Ascending aorta (tissue), 2 donors: ENCODE data around the gene CAMK1D. TPM values are rescaled to one million over a fixed set of nuclear protein-coding genes. Genes with fewer than 3 reads are reported as not detected.

Experiments used
- DNase-seq, 2 donors: peaks; one replicate each; pipeline ENCODE4 v3.0.0-alpha.2; 2019; ENCODE audit warnings: low spot score in 2 of 2
- H3K27ac ChIP-seq, 2 donors: fragments of 200-600 bp; sonication (generic); one replicate each; pipeline ENCODE4 v1.5.1; 2016 to 2017; ENCODE audit warnings: mild to moderate bottlenecking in 1 of 2
- H3K27me3 ChIP-seq: fragments of 200-600 bp; sonication (generic); one replicate; pipeline ENCODE4 v1.5.1; 2017
- H3K36me3 ChIP-seq, 2 donors: fragments of 200-600 bp; sonication (generic); one replicate each; pipeline ENCODE4 v1.5.1; 2016
- H3K4me1 ChIP-seq, 2 donors: fragments of 200-600 bp; sonication (generic); one replicate each; pipeline ENCODE4 v1.5.1; 2016 to 2017; ENCODE audit warnings: mild to moderate bottlenecking in 1 of 2
- H3K4me3 ChIP-seq, 2 donors: fragments of 200-600 bp; sonication (generic); one replicate each; pipeline ENCODE4 v1.5.1; 2016 to 2017; ENCODE audit warnings: mild to moderate bottlenecking in 1 of 2
- H3K9me3 ChIP-seq, 2 donors: fragments of 200-600 bp; sonication (generic); one replicate each; pipeline ENCODE4 v1.5.1; 2016
- CTCF ChIP-seq, 3 experiments: fragments of 200-600 bp in 2 of 3; fragments of 450-650 bp in 1 of 3; sonication (generic) in 2 of 3; IDR thresholded peaks; one replicate each; pipeline ENCODE4 v1.5.1; 2016 to 2019; ENCODE audit warnings: antibody characterized with exemption in 3 of 3, mild to moderate bottlenecking in 1 of 3, moderate library complexity in 1 of 3
- intact Hi-C: fragments of 100-400 bp; cut with DNase I; formaldehyde crosslinking; loops from one replicate; pipeline ENCODE4 v1.15.1; 2023
- total RNA-seq: library from RNA; depleted of rRNA; stranded (reverse); fragments of >200 nt; gene quantifications from one replicate; pipeline ENCODE4 v1.1.0, GENCODE V29; 2016

The CAMK1D gene
- total RNA-seq, 1 donor from 2014 or later, result 4.2 TPM

- H3K9me3 ChIP-seq, result no peaks in the 10 kb centered on the region
- intact Hi-C loops, result no loop called here
- no peak overlapping the region for H3K4me3 ChIP-seq
These were observed 185.5 kb downstream of the CAMK1D start for GRCh38 chr10:12534824-12535223.

DNA sequence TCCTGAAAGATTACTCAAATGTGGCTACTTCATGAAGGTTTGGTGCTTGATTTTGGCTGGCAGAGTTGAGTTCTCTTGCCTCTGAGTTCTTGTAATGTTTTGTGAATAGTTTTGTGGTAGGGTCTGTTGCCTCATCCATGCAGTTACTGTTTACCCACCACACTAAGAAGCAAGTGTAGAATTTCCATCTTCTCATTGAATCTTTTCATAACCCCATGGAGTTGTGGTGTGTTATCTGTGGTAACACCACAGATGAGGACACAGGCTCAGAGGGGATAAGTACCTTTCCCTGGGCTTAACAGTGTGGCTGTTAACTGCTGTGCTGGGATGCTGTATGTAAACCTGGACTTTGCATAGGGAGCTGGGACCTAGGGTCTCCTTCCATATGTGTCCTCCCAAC, 186.3 kb downstream of the CAMK1D start:
- Histone ChIP-seq H3K4me3 (no peak overlapping the region), H3K36me3 (no peaks in the 10 kb centered on the region), H3K4me1 (no peaks in the 10 kb centered on the region), H3K27me3 (no peaks in the 10 kb centered on the region), H3K9me3 (no peaks in the 10 kb centered on the region), H3K27ac (no peak overlapping the region)
- DNase-seq, result no peak
- intact Hi-C loops, result no loop called here
- no peak for TF ChIP-seq CTCF (IDR thresholded peaks at IDR 0.05)

More at GRCh38 chr10:12534824-12535223, 185.5 kb downstream of the CAMK1D start:
- Histone ChIP-seq H3K36me3 (no peaks in the 10 kb centered on the region), H3K27ac (no peak overlapping the region), H3K27me3 (no peaks in the 10 kb centered on the region), H3K4me1 (no peaks in the 10 kb centered on the region)
- TF ChIP-seq CTCF (IDR thresholded peaks at IDR 0.05), result no peak
- no peak for DNase-seq

GRCh38 chr10:12538491-12538995, 189.2 kb downstream of the CAMK1D start:
- no peak for DNase-seq
- H3K9me3 ChIP-seq, result no peaks in the 10 kb centered on the region
- intact Hi-C loops, result no loop called here
- H3K4me1 ChIP-seq, result no peaks in the 10 kb centered on the region
- H3K4me3 ChIP-seq, result no peak overlapping the region
- no peak for TF ChIP-seq CTCF (IDR thresholded peaks at IDR 0.05)
- H3K36me3 ChIP-seq, result no peaks in the 10 kb centered on the region
- H3K27me3 ChIP-seq, result no peaks in the 10 kb centered on the region
- H3K27ac ChIP-seq, result no peak overlapping the region

GRCh38 chr10:12539350-12540164, 190.2 kb downstream of the CAMK1D start:
- H3K4me1 ChIP-seq, result no peaks in the 10 kb centered on the region
- H3K4me3 ChIP-seq, result no peak overlapping the region
- no peaks in the 10 kb centered on the region for H3K27me3 ChIP-seq
- DNase-seq, result no peak
- no peak for TF ChIP-seq CTCF (IDR thresholded peaks at IDR 0.05)
- intact Hi-C loops, result no loop called here
- no peaks in the 10 kb centered on the region for H3K36me3 ChIP-seq
- H3K9me3 ChIP-seq, result no peaks in the 10 kb centered on the region
- no peak overlapping the region for H3K27ac ChIP-seq

DNA sequence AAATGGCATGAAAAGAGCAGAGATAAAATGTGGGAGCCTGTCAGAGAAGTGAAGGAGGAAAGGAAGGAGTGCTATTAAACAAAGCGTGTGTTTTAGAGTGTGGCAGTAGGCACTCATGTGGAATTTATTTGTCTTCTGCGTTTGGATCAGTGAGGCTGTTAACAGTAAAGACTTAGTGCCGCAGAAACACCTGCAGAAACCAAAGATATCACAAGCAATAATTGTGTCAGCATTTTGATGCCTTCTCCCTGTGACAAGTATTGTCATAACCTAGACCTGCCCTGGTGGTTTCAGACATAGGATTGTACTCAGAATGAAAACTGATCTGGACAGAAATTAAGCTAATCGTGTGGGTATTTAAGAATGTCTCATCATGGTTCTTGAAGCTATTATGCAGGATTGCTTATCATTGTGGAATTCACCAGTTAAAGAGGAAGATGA, 191.0 kb downstream of the CAMK1D start:
- no peaks in the 10 kb centered on the region for H3K9me3 ChIP-seq
- H3K27me3 ChIP-seq, result no peaks in the 10 kb centered on the region
- no peak for TF ChIP-seq CTCF (IDR thresholded peaks at IDR 0.05)
- no peaks in the 10 kb centered on the region for H3K4me1 ChIP-seq
- intact Hi-C loops, result no loop called here
- no peak overlapping the region for H3K4me3 ChIP-seq
- H3K36me3 ChIP-seq, result no peaks in the 10 kb centered on the region
- no peak overlapping the region for H3K27ac ChIP-seq
- no peak for DNase-seq
